Activated T-helper 17 cell treated with anti-CD3 and anti-CD28 coated beads, Interleukin-2, amount 50 U/mL, for 72 hours (primary cell): Measurements from ENCODE around the gene ZBED5. TPM values are rescaled to one million over a fixed set of nuclear protein-coding genes. Genes with fewer than 3 reads are reported as not detected.
"Not testable (repeated sequence)": the region's sequence is repeated elsewhere in the genome, so short reads cannot be mapped to it uniquely, and the experiment has no call there.

Source experiments
- ATAC-seq: fragments of 150-1000 bp; cut with Tn5 transposase; replicated peaks from 2 replicates; pipeline ENCODE4 v1.10.0; 2021; ENCODE audit warnings: mild to moderate bottlenecking, moderate library complexity
- H3K27ac Mint-ChIP-seq: one replicate; pipeline ENCODE4 v1.8.0; 2022; ENCODE audit warnings: mixed read lengths
- H3K27me3 Mint-ChIP-seq: one replicate; pipeline ENCODE4 v1.8.0; 2022; ENCODE audit warnings: mixed read lengths
- H3K36me3 Mint-ChIP-seq: one replicate; pipeline ENCODE4 v1.8.0; 2022; ENCODE audit warnings: low read depth, mild to moderate bottlenecking, mixed read lengths
- H3K4me1 Mint-ChIP-seq: one replicate; pipeline ENCODE4 v1.8.0; 2022; ENCODE audit warnings: mixed read lengths
- H3K4me3 Mint-ChIP-seq: one replicate; pipeline ENCODE4 v1.8.0; 2022; ENCODE audit warnings: mild to moderate bottlenecking, mixed read lengths
- H3K9me3 Mint-ChIP-seq: one replicate; pipeline ENCODE4 v1.8.0; 2022; ENCODE audit warnings: mixed read lengths
- total RNA-seq, 2 donors: library from RNA; stranded (reverse); gene quantifications; one replicate each; pipeline ENCODE4 v1.2.3, GENCODE V29; 2022

Gene ZBED5
- total RNA-seq, 2 donors from 2014 or later, result 28.8 to 33.0 TPM

DNA sequence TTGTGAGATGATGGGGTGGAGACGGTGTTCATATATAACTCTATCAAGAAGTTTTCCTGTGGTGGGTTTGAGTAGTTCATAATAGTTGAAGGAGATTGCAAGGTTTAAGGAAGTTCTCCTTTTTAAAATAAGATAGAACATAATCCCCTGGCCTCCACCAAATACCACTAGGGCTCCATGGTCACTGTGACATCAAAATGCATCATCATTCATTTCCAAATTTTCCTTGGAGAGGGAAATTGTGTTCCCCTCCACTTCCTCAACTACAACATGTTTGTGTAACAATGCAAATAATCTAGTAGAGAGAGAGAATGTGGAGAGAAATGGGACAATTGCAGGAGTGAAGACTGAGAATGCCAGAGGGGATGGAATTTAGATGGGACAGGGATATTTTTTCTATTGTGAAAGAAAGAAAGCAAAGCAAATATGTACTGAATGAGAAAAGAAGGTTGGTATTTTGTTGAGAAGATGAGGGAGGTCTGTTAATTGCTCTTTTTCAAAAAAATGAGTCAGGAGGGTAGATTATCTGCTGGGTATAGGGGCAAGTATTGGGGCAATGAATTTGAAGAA lies 33.4 kb upstream of the ZBED5 start:
- Mint-ChIP-seq H3K9me3 (peaks cover 13% of the 10 kb centered on the region), H3K27ac (no peak overlapping the region), H3K4me3 (no peak overlapping the region), H3K27me3 (peaks cover 10% of the 10 kb centered on the region), H3K4me1 (no peaks in the 10 kb centered on the region), H3K36me3 (no peaks in the 10 kb centered on the region)
- no peak for ATAC-seq

- ATAC-seq, H3K4me3 Mint-ChIP-seq, H3K4me1 Mint-ChIP-seq, H3K27ac Mint-ChIP-seq, H3K36me3 Mint-ChIP-seq: not testable (repeated sequence)
- Mint-ChIP-seq H3K9me3 (peaks cover 13% of the 10 kb centered on the region), H3K27me3 (peaks cover 10% of the 10 kb centered on the region)
Observed at GRCh38 chr11:10890083-10890482, 32.2 kb upstream of the ZBED5 start.

- ATAC-seq, result no peak
- Mint-ChIP-seq H3K4me3 (no peak overlapping the region), H3K36me3 (no peaks in the 10 kb centered on the region), H3K27me3 (peaks cover 10% of the 10 kb centered on the region), H3K4me1 (no peaks in the 10 kb centered on the region), H3K9me3 (peaks cover 13% of the 10 kb centered on the region), H3K27ac (no peak overlapping the region)
Observed at GRCh38 chr11:10887307-10887706, 29.5 kb upstream of the ZBED5 start.

GRCh38 chr11:10886652-10887250 lies 28.9 kb upstream of the ZBED5 start:
- H3K27me3 Mint-ChIP-seq, result peaks cover 10% of the 10 kb centered on the region
- no peak overlapping the region for H3K4me3 Mint-ChIP-seq
- H3K27ac Mint-ChIP-seq, result no peak overlapping the region
- no peaks in the 10 kb centered on the region for H3K36me3 Mint-ChIP-seq
- H3K4me1 Mint-ChIP-seq, result no peaks in the 10 kb centered on the region
- no peak for ATAC-seq
- peaks cover 13% of the 10 kb centered on the region for H3K9me3 Mint-ChIP-seq

DNA sequence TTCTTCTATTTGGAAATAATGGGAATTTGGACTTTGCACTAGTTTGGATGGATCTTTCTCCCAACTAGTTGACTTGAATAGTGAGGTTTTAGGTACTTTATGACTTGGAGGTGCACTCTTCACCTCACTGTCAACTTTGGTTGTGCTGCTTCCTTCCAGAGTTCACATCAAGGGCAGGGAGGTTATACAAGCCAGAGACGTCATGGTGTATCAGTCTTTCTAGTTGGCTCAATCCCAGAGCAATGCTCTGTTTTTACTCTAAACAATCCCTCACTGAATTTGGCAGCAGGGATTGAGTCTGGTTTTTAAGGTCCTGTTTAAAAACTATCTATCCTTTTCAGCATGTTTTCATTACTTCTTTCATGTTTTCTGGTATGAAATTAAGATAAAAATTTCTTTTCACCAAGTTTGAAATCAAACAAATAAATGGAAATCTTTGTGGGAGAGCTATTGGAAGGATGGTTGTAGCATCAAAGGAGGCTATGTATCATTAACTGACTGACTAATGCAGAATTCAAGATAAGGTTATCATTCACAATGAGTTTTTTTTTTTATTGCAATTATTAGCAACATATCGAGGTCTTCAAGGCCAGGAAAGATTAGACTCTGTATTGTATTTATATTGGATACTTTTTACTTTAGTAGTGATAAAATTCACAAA lies 28.0 kb upstream of the ZBED5 start:
- H3K4me1 Mint-ChIP-seq, result no peaks in the 10 kb centered on the region
- peaks cover 13% of the 10 kb centered on the region for H3K9me3 Mint-ChIP-seq
- H3K36me3 Mint-ChIP-seq, result no peaks in the 10 kb centered on the region
- ATAC-seq, result no peak
- H3K4me3 Mint-ChIP-seq, result no peak overlapping the region
- H3K27ac Mint-ChIP-seq, result no peak overlapping the region
- H3K27me3 Mint-ChIP-seq, result peaks cover 10% of the 10 kb centered on the region

GRCh38 chr11:10884292-10884691 lies 26.4 kb upstream of the ZBED5 start:
- ATAC-seq, H3K27me3 Mint-ChIP-seq, H3K4me3 Mint-ChIP-seq, H3K9me3 Mint-ChIP-seq, H3K27ac Mint-ChIP-seq, H3K4me1 Mint-ChIP-seq, H3K36me3 Mint-ChIP-seq: not testable (repeated sequence)

DNA sequence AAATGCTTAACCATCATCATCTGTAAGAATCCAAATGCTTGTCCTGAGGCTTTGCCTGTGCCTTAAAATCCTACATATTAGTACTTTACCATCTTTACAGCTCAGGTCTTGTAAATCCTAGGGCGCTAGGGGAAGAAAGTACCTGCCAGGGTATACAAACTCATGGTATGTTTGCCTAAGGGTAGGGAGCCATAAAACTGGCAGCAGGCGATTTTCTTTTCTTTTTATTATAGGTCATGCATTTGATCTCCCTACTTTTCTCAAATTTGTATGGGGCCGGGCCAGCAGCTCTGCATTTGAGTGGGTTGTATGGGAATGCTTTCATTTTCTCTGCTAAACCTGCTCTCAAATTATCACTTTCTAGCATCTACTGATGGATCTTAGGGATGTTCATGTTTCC lies 24.0 kb upstream of the ZBED5 start:
- H3K36me3 Mint-ChIP-seq, result no peaks in the 10 kb centered on the region
- H3K4me1 Mint-ChIP-seq, result peaks cover 11% of the 10 kb centered on the region
- no peaks in the 10 kb centered on the region for H3K9me3 Mint-ChIP-seq
- ATAC-seq, result no peak
- H3K27ac Mint-ChIP-seq, result no peak overlapping the region
- H3K27me3 Mint-ChIP-seq, result no peaks in the 10 kb centered on the region
- no peak overlapping the region for H3K4me3 Mint-ChIP-seq

- H3K27me3 Mint-ChIP-seq, result no peaks in the 10 kb centered on the region
- H3K27ac Mint-ChIP-seq, result peak overlapping the region; percentile 13
- no peaks in the 10 kb centered on the region for H3K9me3 Mint-ChIP-seq
- H3K4me1 Mint-ChIP-seq, result peaks cover 16% of the 10 kb centered on the region
- H3K36me3 Mint-ChIP-seq, result no peaks in the 10 kb centered on the region
- peak; percentile 75 for ATAC-seq
- no peak overlapping the region for H3K4me3 Mint-ChIP-seq
Observed at GRCh38 chr11:10878408-10879214, 20.8 kb upstream of the ZBED5 start.

GRCh38 chr11:10876158-10876557 lies 18.3 kb upstream of the ZBED5 start:
- no peaks in the 10 kb centered on the region for H3K27me3 Mint-ChIP-seq
- peaks cover 3% of the 10 kb centered on the region for H3K36me3 Mint-ChIP-seq
- H3K9me3 Mint-ChIP-seq, result peaks cover 7% of the 10 kb centered on the region
- no peak overlapping the region for H3K4me3 Mint-ChIP-seq
- peaks cover 18% of the 10 kb centered on the region for H3K4me1 Mint-ChIP-seq
- no peak overlapping the region for H3K27ac Mint-ChIP-seq
- no peak for ATAC-seq

GRCh38 chr11:10875430-10876021 lies 17.7 kb upstream of the ZBED5 start:
- Mint-ChIP-seq H3K4me1 (peaks cover 20% of the 10 kb centered on the region), H3K36me3 (peaks cover 6% of the 10 kb centered on the region)

DNA sequence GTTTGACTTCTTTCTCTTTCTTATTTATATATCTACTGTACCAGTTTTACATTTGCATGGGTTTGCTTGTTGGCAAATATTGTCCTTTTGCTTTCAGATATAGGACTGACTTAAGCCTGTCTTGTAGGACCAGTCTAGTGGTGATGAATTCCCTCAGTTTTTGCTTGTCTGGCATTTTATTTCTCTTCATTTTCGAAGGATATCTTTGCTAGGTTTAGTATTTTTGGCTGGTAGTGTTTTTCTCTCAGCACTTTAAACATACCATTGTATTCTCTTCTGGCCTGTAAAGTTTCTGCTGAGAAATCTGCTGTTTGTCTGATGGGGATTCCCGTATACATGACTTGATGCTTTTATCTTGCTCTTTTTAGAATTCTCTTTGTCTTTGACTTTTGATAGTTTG lies 14.2 kb upstream of the ZBED5 start:
- H3K27ac Mint-ChIP-seq, result no peak overlapping the region
- H3K9me3 Mint-ChIP-seq, result peaks cover 7% of the 10 kb centered on the region
- H3K27me3 Mint-ChIP-seq, result no peaks in the 10 kb centered on the region
- H3K4me1 Mint-ChIP-seq, result peaks cover 9% of the 10 kb centered on the region
- H3K36me3 Mint-ChIP-seq, result peaks cover 6% of the 10 kb centered on the region
- H3K4me3 Mint-ChIP-seq, result no peak overlapping the region
- no peak for ATAC-seq

More at GRCh38 chr11:10875430-10876021, 17.7 kb upstream of the ZBED5 start:
- peaks cover 7% of the 10 kb centered on the region for H3K9me3 Mint-ChIP-seq
- ATAC-seq, result no peak
- no peaks in the 10 kb centered on the region for H3K27me3 Mint-ChIP-seq
- H3K4me3 Mint-ChIP-seq, result no peak overlapping the region
- H3K27ac Mint-ChIP-seq, result no peak overlapping the region

DNA sequence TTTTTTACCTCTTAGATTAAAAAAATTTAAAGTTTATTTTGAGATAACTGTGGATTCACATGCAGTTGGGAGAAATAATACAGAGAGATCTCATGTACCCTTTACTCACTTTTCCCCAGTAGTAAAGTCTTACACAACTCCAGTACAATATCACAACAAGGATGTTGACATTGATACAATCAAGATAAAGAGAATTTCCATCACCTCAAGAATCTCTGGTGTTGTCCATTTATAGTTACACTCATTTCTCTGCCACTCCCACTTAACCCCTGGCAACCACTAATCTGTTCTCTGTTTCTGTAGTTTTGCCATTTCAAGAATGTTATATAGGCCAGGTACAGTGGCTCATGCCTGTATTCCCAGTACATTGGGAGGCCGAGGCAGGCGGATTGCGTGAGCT lies 10.5 kb upstream of the ZBED5 start:
- H3K9me3 Mint-ChIP-seq, result peaks cover 7% of the 10 kb centered on the region
- ATAC-seq, result peak; percentile 26
- H3K27me3 Mint-ChIP-seq, result no peaks in the 10 kb centered on the region
- H3K27ac Mint-ChIP-seq, result no peak overlapping the region
- H3K4me1 Mint-ChIP-seq, result peaks cover 12% of the 10 kb centered on the region
- no peak overlapping the region for H3K4me3 Mint-ChIP-seq
- H3K36me3 Mint-ChIP-seq, result peaks cover 6% of the 10 kb centered on the region

- no peak for ATAC-seq
- H3K27ac Mint-ChIP-seq, result no peak overlapping the region
- H3K9me3 Mint-ChIP-seq, result peaks cover under 1% of the 10 kb centered on the region
- H3K27me3 Mint-ChIP-seq, result no peaks in the 10 kb centered on the region
- peaks cover 6% of the 10 kb centered on the region for H3K36me3 Mint-ChIP-seq
- H3K4me3 Mint-ChIP-seq, result no peak overlapping the region
- peaks cover 12% of the 10 kb centered on the region for H3K4me1 Mint-ChIP-seq
Observed at GRCh38 chr11:10866893-10867331, 9.1 kb upstream of the ZBED5 start.

DNA sequence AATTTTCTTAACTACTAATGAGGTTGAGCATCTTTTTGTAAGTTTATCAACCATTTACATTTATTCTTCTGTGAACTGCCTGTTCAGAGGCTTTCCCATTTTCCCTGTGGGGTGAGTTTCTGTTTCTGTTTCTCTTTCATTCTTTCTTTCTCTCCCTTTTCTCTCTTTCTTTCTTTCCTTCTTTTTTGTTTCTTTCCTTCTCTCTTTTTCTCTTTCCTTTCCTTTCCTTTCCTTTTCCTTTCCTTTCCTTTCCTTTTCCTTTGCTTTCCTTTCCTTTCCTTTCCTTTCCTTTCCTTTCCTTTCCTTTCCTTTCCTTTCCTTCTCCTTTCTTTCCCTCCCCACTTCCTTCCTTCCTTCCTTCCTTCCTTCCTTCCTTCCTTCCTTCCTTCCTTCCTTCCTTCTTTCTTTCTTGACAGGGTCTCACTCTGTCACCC lies 8.0 kb upstream of the ZBED5 start:
- no peak for ATAC-seq
- H3K4me3 Mint-ChIP-seq, result peak overlapping the region; percentile 53
- peak overlapping the region; percentile 83 for H3K27ac Mint-ChIP-seq
- no peaks in the 10 kb centered on the region for H3K36me3 Mint-ChIP-seq
- no peaks in the 10 kb centered on the region for H3K9me3 Mint-ChIP-seq
- no peaks in the 10 kb centered on the region for H3K27me3 Mint-ChIP-seq
- H3K4me1 Mint-ChIP-seq, result peaks cover 8% of the 10 kb centered on the region
